Epithelial cell of proximal tubule (primary cell): ENCODE measurements around the gene ISOC1. TPM values are rescaled to one million over a fixed set of nuclear protein-coding genes. Genes with fewer than 3 reads are reported as not detected.

ENCODE experiments used
- DNase-seq: peaks from one replicate; pipeline ENCODE4 v3.0.0-alpha.2; 2011; ENCODE audit warnings: low read depth
- H3K4me3 ChIP-seq: 2 replicates; pipeline ENCODE4 v1.5.1; 2011; ENCODE audit warnings: low read depth, mild to moderate bottlenecking, low read length
- CTCF ChIP-seq: conservative IDR thresholded peaks from 2 replicates; pipeline ENCODE4 v1.5.1; 2012; ENCODE audit warnings: low read depth, mild to moderate bottlenecking, low read length
- total RNA-seq: library from RNA; depleted of rRNA; stranded (reverse); fragments of >200 nt; gene quantifications from 2 replicates; pipeline ENCODE4 v1.2.3, GENCODE V29; 2015

ISOC1 gene
- total RNA-seq, 1 donor from 2014 or later = 31.0 TPM

DNA sequence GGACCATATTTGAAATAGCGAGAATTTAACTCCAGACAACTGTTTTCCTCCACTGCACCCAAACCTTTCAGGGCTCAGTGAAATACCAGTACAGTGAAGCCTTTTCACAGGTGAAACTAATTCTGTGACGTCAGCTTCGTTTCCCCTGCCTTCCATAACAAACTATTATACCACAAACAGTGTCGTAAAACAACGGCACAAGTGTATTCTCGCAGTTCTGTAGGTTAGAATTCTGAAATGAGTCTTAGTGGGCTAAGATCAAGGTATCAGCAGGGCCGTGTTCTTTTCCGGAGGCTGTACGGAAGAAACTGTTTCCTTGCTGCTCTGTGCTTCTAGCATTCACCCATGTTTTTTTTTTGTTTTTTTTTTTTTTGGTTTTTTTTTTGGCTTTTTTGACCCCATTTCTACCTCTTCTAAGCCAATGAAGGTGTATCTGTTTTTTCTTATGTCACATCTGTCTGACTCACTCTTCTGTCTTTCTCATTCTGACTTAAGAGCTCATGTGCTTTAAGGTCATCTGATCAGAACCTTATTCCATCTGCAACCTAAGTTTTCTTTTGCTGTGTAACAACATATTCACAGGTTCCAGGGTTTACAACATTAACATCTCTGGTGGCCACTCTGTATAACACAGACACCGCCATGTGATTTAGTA, 20.1 kb downstream of the ISOC1 start:
- TF ChIP-seq CTCF = no peak
- DNase-seq = no peak
- H3K4me3 ChIP-seq = no peak overlapping the region

DNA sequence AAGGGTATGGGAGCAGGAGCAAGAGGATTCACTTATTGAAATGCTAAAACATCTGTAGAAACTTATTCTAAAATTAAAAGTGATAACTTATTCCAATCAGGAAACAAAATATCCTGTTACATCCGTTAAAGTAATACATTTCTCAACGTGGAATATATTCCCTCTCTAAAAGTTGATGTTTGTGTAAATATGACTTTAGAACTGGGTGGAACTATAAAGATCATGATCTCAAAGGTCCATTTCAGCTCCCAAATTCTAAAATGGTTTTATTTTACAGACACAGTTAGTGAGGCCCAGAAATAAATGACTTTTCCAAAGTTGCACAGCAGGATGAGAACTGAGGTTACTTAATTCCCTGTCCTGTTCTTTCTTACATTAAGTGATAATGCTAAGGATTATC, 21.1 kb downstream of the ISOC1 start:
- DNase-seq = no peak
- no peak for TF ChIP-seq CTCF
- H3K4me3 ChIP-seq = no peak overlapping the region

GRCh38 chr5:129116797-129117196, 22.2 kb downstream of the ISOC1 start:
- no peak for DNase-seq
- no peak overlapping the region for H3K4me3 ChIP-seq
- TF ChIP-seq CTCF = no peak

DNA sequence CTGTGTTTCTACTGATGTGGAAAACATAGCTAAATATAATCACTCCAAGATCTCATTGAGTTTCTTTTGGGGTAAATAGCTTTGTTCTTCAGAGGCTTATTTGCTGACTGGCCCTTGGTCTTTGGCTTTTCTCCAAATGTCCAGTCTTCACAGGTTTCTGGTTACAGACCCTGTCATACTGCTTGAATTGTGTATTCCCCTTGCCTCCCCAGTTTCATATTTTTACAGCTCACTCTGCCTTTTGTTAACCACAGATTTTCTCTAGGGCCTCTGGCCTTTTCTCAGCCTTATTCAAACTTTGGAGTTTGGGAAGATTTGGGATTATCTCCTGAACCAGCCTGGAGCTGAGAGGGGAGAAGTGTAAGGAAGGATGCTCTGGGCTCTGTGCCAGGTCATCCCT, 23.9 kb downstream of the ISOC1 start:
- DNase-seq = no peak
- no peak for TF ChIP-seq CTCF
- no peak overlapping the region for H3K4me3 ChIP-seq

- no peak for TF ChIP-seq CTCF
- DNase-seq = no peak
- no peak overlapping the region for H3K4me3 ChIP-seq
Observed at GRCh38 chr5:129118826-129119225, 24.3 kb downstream of the ISOC1 start.

DNA sequence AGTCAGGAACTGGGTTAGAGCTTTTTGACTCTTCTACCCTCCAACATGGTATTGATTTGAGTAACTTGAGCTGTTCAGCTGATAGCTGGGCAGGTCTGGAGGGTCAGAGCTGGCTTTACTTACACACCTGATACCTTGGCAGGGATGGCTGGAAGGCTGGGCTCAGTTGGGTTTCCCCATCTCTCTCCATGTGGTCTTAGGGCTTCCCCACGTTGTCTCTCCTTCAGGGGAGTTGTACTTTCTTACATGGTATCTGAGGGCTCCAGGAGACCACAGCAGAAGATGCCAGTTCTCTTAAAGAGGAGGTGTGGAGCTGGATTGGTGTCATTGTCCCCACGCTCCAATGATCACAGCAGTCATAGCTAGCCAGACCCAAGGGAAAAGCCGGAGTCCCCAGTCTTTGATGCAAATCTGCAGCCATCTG, 25.6 kb downstream of the ISOC1 start:
- H3K4me3 ChIP-seq = no peak overlapping the region
- no peak for DNase-seq
- TF ChIP-seq CTCF = no peak

DNA sequence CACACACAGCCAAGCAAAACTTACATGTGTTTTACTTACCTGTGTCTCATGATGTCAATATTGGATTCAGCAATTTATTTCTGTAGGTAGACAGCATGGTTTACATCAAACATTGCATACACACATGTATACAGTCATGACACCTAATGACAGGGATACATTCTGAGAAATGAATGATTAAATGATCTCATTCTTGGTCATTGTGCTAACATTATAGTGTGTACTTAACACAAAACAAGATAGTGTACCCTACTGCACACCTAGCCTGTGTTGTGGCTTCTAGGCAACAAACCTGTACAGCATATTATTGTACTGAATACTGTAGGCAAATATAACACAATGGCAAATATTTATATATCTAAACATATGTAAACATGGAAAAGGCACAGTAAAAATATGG, 28.0 kb downstream of the ISOC1 start:
- DNase-seq = no peak
- no peak overlapping the region for H3K4me3 ChIP-seq
- no peak for TF ChIP-seq CTCF
